Muscle of leg (tissue), 11 donors: Measurements from ENCODE around the gene KIF26A. TPM values are rescaled to one million over a fixed set of nuclear protein-coding genes. Genes with fewer than 3 reads are reported as not detected.

Experiments
- DNase-seq: peaks from one replicate; pipeline ENCODE4 v3.0.0; 2013
- H3K27ac ChIP-seq: one replicate; pipeline ENCODE4 v1.5.1; 2013; ENCODE audit warnings: mild to moderate bottlenecking, low read length, control low read depth
- H3K27me3 ChIP-seq: one replicate; pipeline ENCODE4 v1.6.1; 2013; ENCODE audit warnings: low read length; ENCODE audit not compliant: control insufficient read depth, insufficient read depth
- H3K36me3 ChIP-seq: one replicate; pipeline ENCODE4 v1.6.1; 2013; ENCODE audit warnings: low read length; ENCODE audit not compliant: control insufficient read depth, insufficient read depth
- H3K4me1 ChIP-seq: one replicate; pipeline ENCODE4 v1.6.1; 2013; ENCODE audit warnings: low read length; ENCODE audit not compliant: control insufficient read depth, insufficient read depth
- H3K4me3 ChIP-seq: one replicate; pipeline ENCODE4 v1.5.1; 2013; ENCODE audit warnings: low read length, control low read depth
- H3K9me3 ChIP-seq: replicated peaks from 2 replicates; pipeline ENCODE4 v1.6.1; 2013; ENCODE audit warnings: low read depth, low read length; ENCODE audit not compliant: control insufficient read depth
- WGBS: methylation state at CpG from one replicate; pipeline ENCODE4 v1.1.5; 2013; ENCODE audit warnings: missing lambda C conversion rate; ENCODE audit not compliant: insufficient coverage; 5-methylcytosine and 5-hydroxymethylcytosine counted together
- polyA plus RNA-seq, 8 donors: library from polyadenylated mRNA; unstranded; fragments of 120-200 nt; gene quantifications; one replicate each; pipeline versions ENCODE4 v1.2.1 to v1.2.3, GENCODE V29; 2013; ENCODE audit warnings: inconsistent platforms in 1 of 8, low replicate concordance in 1 of 8; ENCODE audit not compliant: insufficient read length in 8 of 8, insufficient read depth in 1 of 8
- total RNA-seq: library from RNA; stranded (reverse); fragments of 120-200 nt; gene quantifications from one replicate; pipeline ENCODE4 v1.2.4, GENCODE V29; 2013

KIF26A gene
- total and polyA plus RNA-seq, 9 donors: 7.3 to 12.8 (median 10.5) TPM

GRCh38 chr14:104217486-104218360, 79.3 kb downstream of the KIF26A start:
- WGBS: 77% methylated on average over 16 of the region's 21 CpGs
- DNase-seq: no peak
- no peak overlapping the region for H3K27ac ChIP-seq
- H3K4me3 ChIP-seq: no peak overlapping the region
- peaks cover 28% of the 10 kb centered on the region for H3K4me1 ChIP-seq
- H3K36me3 ChIP-seq: no peaks in the 10 kb centered on the region
- H3K9me3 ChIP-seq: no peaks in the 10 kb centered on the region
- H3K27me3 ChIP-seq: peaks cover 24% of the 10 kb centered on the region

GRCh38 chr14:104218361-104219180, 80.2 kb downstream of the KIF26A start:
- no peak overlapping the region for H3K27ac ChIP-seq

GRCh38 chr14:104219731-104220214, 81.4 kb downstream of the KIF26A start:
- WGBS: 25% methylated on average over 14 of the region's 22 CpGs
- H3K4me3 ChIP-seq: no peak overlapping the region
- H3K27ac ChIP-seq: no peak overlapping the region
- no peak for DNase-seq
- H3K4me1 ChIP-seq: peaks cover 49% of the 10 kb centered on the region
- H3K27me3 ChIP-seq: peaks cover 21% of the 10 kb centered on the region
- no peaks in the 10 kb centered on the region for H3K9me3 ChIP-seq
- H3K36me3 ChIP-seq: no peaks in the 10 kb centered on the region

More at GRCh38 chr14:104218361-104219180, 80.2 kb downstream of the KIF26A start:
- H3K4me1 ChIP-seq: peaks cover 37% of the 10 kb centered on the region
- no peak for DNase-seq
- H3K9me3 ChIP-seq: no peaks in the 10 kb centered on the region
- no peaks in the 10 kb centered on the region for H3K36me3 ChIP-seq
- WGBS: 68% methylated on average over 14 of the region's 22 CpGs
- no peak overlapping the region for H3K4me3 ChIP-seq
- peaks cover 21% of the 10 kb centered on the region for H3K27me3 ChIP-seq

GRCh38 chr14:104220215-104221070, 82.1 kb downstream of the KIF26A start:
- H3K4me1 ChIP-seq: peaks cover 51% of the 10 kb centered on the region
- H3K4me3 ChIP-seq: no peak overlapping the region
- H3K27me3 ChIP-seq: peaks cover 21% of the 10 kb centered on the region
- no peak for DNase-seq
- H3K27ac ChIP-seq: no peak overlapping the region
- WGBS: 14% methylated on average over 23 of the region's 40 CpGs
- H3K9me3 ChIP-seq: no peaks in the 10 kb centered on the region
- no peaks in the 10 kb centered on the region for H3K36me3 ChIP-seq

- WGBS: 53% methylated on average over 13 of the region's 14 CpGs
- H3K36me3 ChIP-seq: no peaks in the 10 kb centered on the region
- H3K9me3 ChIP-seq: no peaks in the 10 kb centered on the region
- peaks cover 56% of the 10 kb centered on the region for H3K4me1 ChIP-seq
- DNase-seq: no peak
- H3K27me3 ChIP-seq: peaks cover 21% of the 10 kb centered on the region
- no peak overlapping the region for H3K4me3 ChIP-seq
- H3K27ac ChIP-seq: no peak overlapping the region
These were observed 82.8 kb downstream of the KIF26A start for GRCh38 chr14:104221071-104221625.

GRCh38 chr14:104221636-104222369, 83.4 kb downstream of the KIF26A start:
- Histone ChIP-seq H3K27me3 (peaks cover 21% of the 10 kb centered on the region), H3K4me1 (peaks cover 62% of the 10 kb centered on the region), H3K9me3 (no peaks in the 10 kb centered on the region), H3K36me3 (no peaks in the 10 kb centered on the region), H3K27ac (no peak overlapping the region), H3K4me3 (no peak overlapping the region)
- no peak for DNase-seq
- 87% methylated on average over 16 of the region's 21 CpGs for WGBS

- no peak overlapping the region for H3K27ac ChIP-seq
- peaks cover 66% of the 10 kb centered on the region for H3K4me1 ChIP-seq
- H3K9me3 ChIP-seq: peaks cover 5% of the 10 kb centered on the region
- H3K27me3 ChIP-seq: peaks cover 21% of the 10 kb centered on the region
- no peak for DNase-seq
- no peaks in the 10 kb centered on the region for H3K36me3 ChIP-seq
- H3K4me3 ChIP-seq: no peak overlapping the region
- WGBS: 87% methylated on average over 10 of the region's 11 CpGs
These were observed 84.1 kb downstream of the KIF26A start for GRCh38 chr14:104222396-104223036.

- Histone ChIP-seq H3K4me1 (peaks cover 68% of the 10 kb centered on the region), H3K9me3 (peaks cover 7% of the 10 kb centered on the region), H3K27ac (peak overlapping the region; percentile 73), H3K27me3 (peaks cover 19% of the 10 kb centered on the region), H3K4me3 (peak overlapping the region; percentile 35), H3K36me3 (no peaks in the 10 kb centered on the region)
- WGBS: 9% methylated on average over 23 of the region's 41 CpGs
- DNase-seq: peak; percentile 88
These were observed 85.0 kb downstream of the KIF26A start for GRCh38 chr14:104223101-104224041.
